ENCODE data around the gene PIGP.
"Not testable (repeated sequence)": the region's sequence is repeated elsewhere in the genome, so short reads cannot be mapped to it uniquely, and the experiment has no call there.

PIGP gene

GRCh38 chr21:37072988-37073416, at the start of gene PIGP, which contains the start of gene TTC3:
Gene PIGP (minus strand): TSS chr21:37073071. CDS start chr21:37072515, 556 bp downstream.
Gene TTC3 (plus strand): TSS chr21:37073254. CDS start chr21:37087258, 14,004 bp downstream.
- DNase-seq (ENCODE audit: low read depth), result peak; percentile 92

GRCh38 chr21:37119421-37120218, 46.7 kb upstream of the PIGP start:
- no peak for DNase-seq (ENCODE audit: low read depth)

- no peak for DNase-seq (ENCODE audit: low read depth)
Observed at GRCh38 chr21:37118187-37118826, 45.4 kb upstream of the PIGP start.

- DNase-seq (ENCODE audit: low read depth), result no peak
Observed at GRCh38 chr21:37117204-37117603, 44.3 kb upstream of the PIGP start.

GRCh38 chr21:37116459-37116858, 43.6 kb upstream of the PIGP start:
- not testable (repeated sequence) for DNase-seq (ENCODE audit: low read depth)

- not testable (repeated sequence) for DNase-seq (ENCODE audit: low read depth)
Observed at GRCh38 chr21:37114301-37114700, 41.4 kb upstream of the PIGP start.

- not testable (repeated sequence) for DNase-seq (ENCODE audit: low read depth)
Observed at GRCh38 chr21:37111029-37111428, 38.2 kb upstream of the PIGP start.

GRCh38 chr21:37106998-37107397, 34.1 kb upstream of the PIGP start:
- DNase-seq (ENCODE audit: low read depth), result no peak

- DNase-seq (ENCODE audit: low read depth), result not testable (repeated sequence)
Observed at GRCh38 chr21:37102746-37103145, 29.9 kb upstream of the PIGP start.

- no peak for DNase-seq (ENCODE audit: low read depth)
Observed at GRCh38 chr21:37101384-37101783, 28.5 kb upstream of the PIGP start.

- no peak for DNase-seq (ENCODE audit: low read depth)
Observed at GRCh38 chr21:37100316-37100715, 27.4 kb upstream of the PIGP start.

- DNase-seq (ENCODE audit: low read depth), result no peak
Observed at GRCh38 chr21:37098751-37099150, 25.9 kb upstream of the PIGP start.

- no peak for DNase-seq (ENCODE audit: low read depth)
Observed at GRCh38 chr21:37095821-37096220, 22.9 kb upstream of the PIGP start.

GRCh38 chr21:37093977-37094376, 21.1 kb upstream of the PIGP start:
- no peak for DNase-seq (ENCODE audit: low read depth)

- no peak for DNase-seq (ENCODE audit: low read depth)
Observed at GRCh38 chr21:37088186-37088735, 15.4 kb upstream of the PIGP start.

- DNase-seq (ENCODE audit: low read depth), result no peak
Observed at GRCh38 chr21:37087188-37087587, 14.3 kb upstream of the PIGP start.

GRCh38 chr21:37085726-37086125, 12.9 kb upstream of the PIGP start:
- DNase-seq (ENCODE audit: low read depth), result no peak

- DNase-seq (ENCODE audit: low read depth), result no peak
Observed at GRCh38 chr21:37082856-37083528, 10.1 kb upstream of the PIGP start.

- DNase-seq (ENCODE audit: low read depth), result no peak
Observed at GRCh38 chr21:37082375-37082774, 9.5 kb upstream of the PIGP start.

- no peak for DNase-seq (ENCODE audit: low read depth)
Observed at GRCh38 chr21:37079211-37079824, 6.4 kb upstream of the PIGP start.

GRCh38 chr21:37077403-37077802, 4.5 kb upstream of the PIGP start:
- no peak for DNase-seq (ENCODE audit: low read depth)

Measured in stimulated activated CD8-positive, alpha-beta memory T cell treated with anti-CD3 and anti-CD28 coated beads, Interleukin-15, amount 100 ng/mL, for 1 hour (primary cell).